ENCODE measurements around the gene AP5B1. TPM values are rescaled to one million over a fixed set of nuclear protein-coding genes. Genes with fewer than 3 reads are reported as not detected.
A peak's percentile ranks its signal among the peaks of the same experiment; 100 is the strongest.

Gene AP5B1
- total RNA-seq, 1 donor: 18.1 TPM

- Histone ChIP-seq H3K9me3 (ENCODE audit: low read depth, low read length) (no peaks in the 10 kb centered on the region), H3K27ac (ENCODE audit: low read depth, low read length) (no peak overlapping the region), H3K4me1 (ENCODE audit: insufficient read depth, low read length) (peaks cover 3% of the 10 kb centered on the region), H3K79me2 (ENCODE audit: insufficient read depth, low read length) (no peaks in the 10 kb centered on the region), H3K4me2 (ENCODE audit: insufficient read depth, low read length) (no peak overlapping the region), H3K36me3 (ENCODE audit: insufficient read depth, low read length) (no peaks in the 10 kb centered on the region), H3K27me3 (ENCODE audit: insufficient read depth, low read length) (peaks cover 42% of the 10 kb centered on the region), H3K4me3 (ENCODE audit: insufficient read depth, low read length) (no peak overlapping the region), H4K20me1 (ENCODE audit: insufficient read depth, low read length) (no peaks in the 10 kb centered on the region), H2AFZ (ENCODE audit: low read length) (no peak overlapping the region)
- TF ChIP-seq CTCF (IDR thresholded peaks at IDR 0.05; ENCODE audit: extremely low read depth, low read depth, low read length): no peak
- peak; percentile 90 for DNase-seq (ENCODE audit: insufficient read length, low spot score, missing footprints)
Measured at GRCh38 chr11:65788821-65789220, 8.0 kb upstream of the AP5B1 start.

DNA sequence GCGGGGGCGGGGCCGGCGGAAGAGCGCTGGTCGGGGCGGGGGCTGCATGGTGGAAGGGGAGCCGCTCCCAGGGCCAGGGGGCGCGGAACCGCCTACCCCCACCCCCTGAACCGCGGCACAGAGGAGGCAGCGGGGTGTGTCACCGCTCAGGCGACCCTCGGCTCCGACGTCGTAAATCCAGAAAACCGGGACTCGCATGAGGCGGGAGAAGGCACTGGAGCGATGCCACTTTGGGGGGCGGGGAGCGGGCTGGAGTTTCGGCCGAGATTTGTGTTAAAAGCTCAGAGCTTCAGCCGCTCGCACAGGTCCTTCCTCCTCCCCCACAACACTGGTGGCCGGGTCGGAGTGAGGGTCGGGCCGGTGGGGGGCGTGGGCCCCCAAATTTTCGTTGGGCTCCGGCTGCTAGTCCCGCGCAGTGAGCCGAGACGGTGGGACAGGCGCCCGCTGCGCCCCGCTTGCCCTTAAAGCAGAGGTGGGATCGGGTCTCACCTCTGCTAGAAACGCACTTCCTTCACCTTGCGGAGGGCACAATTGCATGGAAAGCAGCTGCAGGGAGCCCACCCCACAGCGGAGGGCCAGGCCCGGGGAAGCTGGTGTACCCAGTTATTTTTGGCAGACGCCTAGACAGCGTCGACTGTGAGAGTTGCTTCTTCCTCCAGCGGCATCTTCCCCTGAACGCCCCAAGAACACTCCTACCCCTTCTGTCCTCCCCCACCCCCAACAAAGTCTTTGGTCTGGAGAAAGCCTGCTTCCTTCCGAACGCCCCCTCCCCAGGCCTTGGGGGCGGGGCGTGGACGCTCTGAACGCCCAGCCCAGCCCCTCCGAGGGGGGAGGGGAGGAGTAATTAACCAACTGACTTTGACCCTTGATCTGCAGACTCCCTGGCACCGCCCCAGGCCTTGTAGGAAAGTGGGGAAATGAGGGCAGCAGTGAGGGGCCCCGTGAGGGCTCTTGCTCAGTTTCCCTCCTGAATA, 7.2 kb upstream of the AP5B1 start:
- Histone ChIP-seq H3K79me2 (ENCODE audit: insufficient read depth, low read length) (no peaks in the 10 kb centered on the region), H3K27me3 (ENCODE audit: insufficient read depth, low read length) (peaks cover 42% of the 10 kb centered on the region), H3K4me2 (ENCODE audit: insufficient read depth, low read length) (no peak overlapping the region), H3K9me3 (ENCODE audit: low read depth, low read length) (no peaks in the 10 kb centered on the region), H3K36me3 (ENCODE audit: insufficient read depth, low read length) (no peaks in the 10 kb centered on the region), H3K4me3 (ENCODE audit: insufficient read depth, low read length) (no peak overlapping the region), H3K27ac (ENCODE audit: low read depth, low read length) (no peak overlapping the region), H2AFZ (ENCODE audit: low read length) (no peak overlapping the region), H4K20me1 (ENCODE audit: insufficient read depth, low read length) (no peaks in the 10 kb centered on the region), H3K4me1 (ENCODE audit: insufficient read depth, low read length) (peaks cover 3% of the 10 kb centered on the region)
- DNase-seq (ENCODE audit: insufficient read length, low spot score, missing footprints): peak; percentile 92
- no peak for TF ChIP-seq CTCF (IDR thresholded peaks at IDR 0.05; ENCODE audit: extremely low read depth, low read depth, low read length)

DNA sequence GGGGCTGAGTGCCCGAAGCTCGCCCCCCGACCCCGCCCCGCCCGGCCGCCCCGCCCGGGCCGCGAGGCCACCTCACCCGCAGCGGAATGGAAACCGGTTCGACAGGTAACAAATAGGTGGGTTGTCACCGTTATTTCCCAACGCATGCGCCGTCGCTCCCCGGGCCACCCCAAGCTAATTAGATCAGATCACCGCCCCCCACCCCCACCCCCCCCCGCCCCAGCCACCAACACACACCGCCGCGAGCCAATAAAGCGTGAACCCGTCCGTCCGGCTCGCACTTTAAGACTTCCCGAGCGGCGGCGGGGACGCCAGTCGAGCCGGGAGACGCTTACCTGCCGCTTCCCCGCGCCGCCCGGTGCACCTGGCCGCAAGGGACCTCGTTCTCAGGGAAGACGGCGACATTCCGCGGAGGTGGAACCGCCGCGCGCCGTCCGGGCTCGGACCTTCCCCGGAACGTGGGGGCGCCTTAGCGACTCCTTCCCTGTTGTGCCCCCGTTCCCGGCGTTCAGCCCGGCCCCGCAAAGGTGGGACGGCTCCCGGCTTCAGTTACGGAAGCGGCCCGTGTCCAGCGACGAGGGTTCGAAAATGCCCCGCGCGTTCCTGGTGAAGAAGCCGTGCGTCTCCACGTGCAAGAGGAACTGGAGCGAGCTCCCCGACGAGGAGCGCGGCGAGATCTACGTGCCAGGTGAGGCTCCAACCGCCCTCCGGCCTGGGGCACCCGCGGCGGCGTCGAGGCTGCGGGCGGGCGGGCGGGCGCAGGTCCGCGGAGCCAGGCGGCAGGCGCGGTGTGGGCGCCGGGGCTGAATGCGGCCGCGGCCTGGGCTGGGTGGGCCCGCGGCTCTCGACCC, 6.2 kb upstream of the AP5B1 start, which contains the start of gene OVOL1:
Gene OVOL1, plus strand, starts transcription at position 278 of the 851 bp plus-strand sequence. Its CDS starts 311 bp downstream, at position 589.
- Histone ChIP-seq H3K27me3 (ENCODE audit: insufficient read depth, low read length) (peaks cover 42% of the 10 kb centered on the region), H3K4me2 (ENCODE audit: insufficient read depth, low read length) (no peak within 1 kb of the TSS)

More for the DNA sequence above, 6.2 kb upstream of the AP5B1 start, which contains the start of gene OVOL1:
- no peak for TF ChIP-seq CTCF (IDR thresholded peaks at IDR 0.05; ENCODE audit: extremely low read depth, low read depth, low read length)
- Histone ChIP-seq H3K4me3 (ENCODE audit: insufficient read depth, low read length) (no peak within 1 kb of the TSS), H3K79me2 (ENCODE audit: insufficient read depth, low read length) (no peaks in the 10 kb centered on the region), H4K20me1 (ENCODE audit: insufficient read depth, low read length) (no peaks in the 10 kb centered on the region), H3K27ac (ENCODE audit: low read depth, low read length) (no peak within 1 kb of the TSS), H3K36me3 (ENCODE audit: insufficient read depth, low read length) (no peaks in the 10 kb centered on the region), H2AFZ (ENCODE audit: low read length) (no peak within 1 kb of the TSS), H3K9me3 (ENCODE audit: low read depth, low read length) (no peaks in the 10 kb centered on the region), H3K4me1 (ENCODE audit: insufficient read depth, low read length) (peaks cover 2% of the 10 kb centered on the region)
- peak; percentile 84 for DNase-seq (ENCODE audit: insufficient read length, low spot score, missing footprints)

Measured in osteoblast (primary cell).